Measurements from ENCODE around the gene CCL19. TPM values are rescaled to one million over a fixed set of nuclear protein-coding genes. Genes with fewer than 3 reads are reported as not detected.
A peak's percentile ranks its signal among the peaks of the same experiment; 100 is the strongest.

Gene CCL19
- total RNA-seq, 4 donors from 2014 or later, result not detected

DNA sequence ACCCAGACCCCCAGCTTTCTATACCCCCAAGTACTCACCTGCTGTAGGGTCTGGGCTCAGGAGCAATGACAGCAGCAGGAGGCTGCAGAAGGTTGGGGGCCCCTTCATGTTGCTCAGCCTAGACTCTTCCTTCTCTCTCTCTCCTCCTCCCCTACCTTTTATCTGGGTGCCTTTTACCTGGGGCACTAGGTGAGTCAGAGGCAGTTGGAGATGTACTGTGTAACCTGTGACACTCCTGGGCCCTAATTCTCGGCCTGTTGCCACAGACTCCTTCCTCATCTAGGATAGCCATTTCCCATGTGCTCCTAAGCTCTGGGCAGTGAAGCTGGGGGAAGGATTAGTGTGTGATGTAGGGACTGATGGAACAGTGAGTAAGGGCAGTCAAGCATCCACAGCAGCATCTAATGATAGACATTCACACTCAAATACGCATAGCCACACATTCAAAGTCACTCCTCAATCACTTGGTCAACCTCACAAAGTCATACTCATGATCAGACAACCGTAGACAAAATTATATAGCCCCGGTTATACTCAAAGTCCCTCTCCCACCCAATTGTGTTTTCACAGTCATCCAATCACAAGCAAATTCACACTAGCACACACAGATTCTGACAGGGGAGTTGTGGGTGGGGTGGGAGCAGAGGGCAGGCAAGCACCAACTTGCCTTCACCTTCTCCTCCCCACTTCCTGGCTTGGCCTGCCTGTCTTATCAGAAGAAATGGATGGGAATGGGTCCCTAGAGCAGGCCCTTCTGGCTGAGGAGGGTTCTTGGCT is 28.4 kb downstream of the CCL19 start, which contains the start of gene CCL27:
CCL27 (minus strand) TSS at position 132 of the 777 bp plus-strand sequence; CDS start at position 108, 24 bp downstream.
- intact Hi-C loops (cut with DNase I; ENCODE audit: low total_unique reads) (no loop called here), in situ Hi-C loops (cut with MboI; ENCODE audit: low pct_ligation_motif_present in 1 of 4, low pct_unique_long_range_greater_than_20kb in 1 of 4, low sequenced_read_pairs in 3 of 4) (no loop called here)
- H3K27me3 ChIP-seq, result no peaks in the 10 kb centered on the region
- no peak within 1 kb of the TSS for H3K27ac ChIP-seq
- 87 to 90% methylated on average over 4 of the region's 4 CpGs for WGBS, 2 donors (ENCODE audit: low coverage in 1 of 2)
- no peak for DNase-seq
- no peaks in the 10 kb centered on the region for H3K9me3 ChIP-seq
- no peak within 1 kb of the TSS for H3K4me3 ChIP-seq
- no peak for TF ChIP-seq EP300 (IDR thresholded peaks at IDR 0.05; ENCODE audit: low read depth)
- TF ChIP-seq, protein P1, sequence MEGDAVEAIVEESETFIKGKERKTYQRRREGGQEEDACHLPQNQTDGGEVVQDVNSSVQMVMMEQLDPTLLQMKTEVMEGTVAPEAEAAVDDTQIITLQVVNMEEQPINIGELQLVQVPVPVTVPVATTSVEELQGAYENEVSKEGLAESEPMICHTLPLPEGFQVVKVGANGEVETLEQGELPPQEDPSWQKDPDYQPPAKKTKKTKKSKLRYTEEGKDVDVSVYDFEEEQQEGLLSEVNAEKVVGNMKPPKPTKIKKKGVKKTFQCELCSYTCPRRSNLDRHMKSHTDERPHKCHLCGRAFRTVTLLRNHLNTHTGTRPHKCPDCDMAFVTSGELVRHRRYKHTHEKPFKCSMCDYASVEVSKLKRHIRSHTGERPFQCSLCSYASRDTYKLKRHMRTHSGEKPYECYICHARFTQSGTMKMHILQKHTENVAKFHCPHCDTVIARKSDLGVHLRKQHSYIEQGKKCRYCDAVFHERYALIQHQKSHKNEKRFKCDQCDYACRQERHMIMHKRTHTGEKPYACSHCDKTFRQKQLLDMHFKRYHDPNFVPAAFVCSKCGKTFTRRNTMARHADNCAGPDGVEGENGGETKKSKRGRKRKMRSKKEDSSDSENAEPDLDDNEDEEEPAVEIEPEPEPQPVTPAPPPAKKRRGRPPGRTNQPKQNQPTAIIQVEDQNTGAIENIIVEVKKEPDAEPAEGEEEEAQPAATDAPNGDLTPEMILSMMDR (IDR thresholded peaks at IDR 0.05), result no peak
- TF ChIP-seq POLR2AphosphoS5 (IDR thresholded peaks at IDR 0.05), result no peak
- H3K4me1 ChIP-seq, result peaks cover 10 to 24% (median 19%) of the 10 kb centered on the region in 4 donors
- H3K36me3 ChIP-seq, result no peaks in the 10 kb centered on the region

GRCh38 chr9:34659592-34660253 is 31.4 kb downstream of the CCL19 start:
- Histone ChIP-seq H3K27ac (peak overlapping the region in 1 of 4 donors; percentile 3), H3K4me1 (peaks cover 8 to 20% (median 15%) of the 10 kb centered on the region in 4 donors), H3K36me3 (no peaks in the 10 kb centered on the region), H3K9me3 (no peaks in the 10 kb centered on the region), H3K4me3 (no peak overlapping the region), H3K27me3 (no peaks in the 10 kb centered on the region)
- TF ChIP-seq, protein P1 (IDR thresholded peaks at IDR 0.05), result no peak
- TF ChIP-seq POLR2A (IDR thresholded peaks at IDR 0.05) (no peak), EP300 (IDR thresholded peaks at IDR 0.05; ENCODE audit: low read depth) (no peak), POLR2AphosphoS5 (IDR thresholded peaks at IDR 0.05) (no peak)
- WGBS, 2 donors (ENCODE audit: low coverage in 1 of 2), result 57 to 80% methylated on average over 3 to 7 of the region's 8 CpGs
- intact Hi-C loops (cut with DNase I; ENCODE audit: low total_unique reads) (loop anchor here (10.0 kb wide), 1 partner anchor 425 kb away; no protein-coding TSS in a partner anchor), in situ Hi-C loops (cut with MboI; ENCODE audit: low pct_ligation_motif_present in 1 of 4, low pct_unique_long_range_greater_than_20kb in 1 of 4, low sequenced_read_pairs in 3 of 4) (no loop called here)
- peak; percentile 37 for DNase-seq

GRCh38 chr9:34658461-34658860 is 32.6 kb downstream of the CCL19 start:
- intact Hi-C loops (cut with DNase I; ENCODE audit: low total_unique reads), result loop anchor here (10.0 kb wide), 1 partner anchor 426 kb away; no protein-coding TSS in a partner anchor
- no peaks in the 10 kb centered on the region for H3K9me3 ChIP-seq
- H3K4me1 ChIP-seq, result peaks cover 6 to 24% (median 17%) of the 10 kb centered on the region in 4 donors
- TF ChIP-seq POLR2A (IDR thresholded peaks at IDR 0.05) (no peak), POLR2AphosphoS5 (IDR thresholded peaks at IDR 0.05) (no peak), EP300 (IDR thresholded peaks at IDR 0.05; ENCODE audit: low read depth) (no peak)
- TF ChIP-seq, protein P1 (IDR thresholded peaks at IDR 0.05), result no peak
- H3K36me3 ChIP-seq, result no peaks in the 10 kb centered on the region
- no peaks in the 10 kb centered on the region for H3K27me3 ChIP-seq
- 87% methylated on average over 14 of the region's 14 CpGs; no CpG with 5 or more reads in 1 of the 2 donors for WGBS, 2 donors (ENCODE audit: low coverage in 1 of 2)
- H3K4me3 ChIP-seq, result no peak overlapping the region
- no peak overlapping the region for H3K27ac ChIP-seq
- DNase-seq, result no peak
- in situ Hi-C loops (cut with MboI; ENCODE audit: low pct_ligation_motif_present in 1 of 4, low pct_unique_long_range_greater_than_20kb in 1 of 4, low sequenced_read_pairs in 3 of 4), result no loop called here

DNA sequence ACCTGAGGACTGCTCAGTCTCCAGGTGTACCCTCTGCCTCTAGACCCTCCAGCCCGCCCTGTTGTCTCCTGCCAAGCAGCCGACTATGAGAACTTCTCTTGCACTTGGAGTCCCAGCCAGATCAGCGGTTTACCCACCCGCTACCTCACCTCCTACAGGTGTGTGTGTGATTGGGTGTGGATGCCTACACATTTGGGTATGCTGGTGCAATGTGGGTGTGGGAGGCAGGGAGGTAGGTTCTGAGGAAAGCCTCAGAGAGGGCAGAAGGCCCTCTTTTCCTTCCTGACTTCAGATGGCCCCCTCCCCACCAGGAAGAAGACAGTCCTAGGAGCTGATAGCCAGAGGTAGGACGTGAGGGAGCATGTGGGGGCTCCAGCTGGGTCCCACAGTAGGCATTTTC is 34.1 kb downstream of the CCL19 start:
- no peak for DNase-seq
- Histone ChIP-seq H3K4me3 (no peak overlapping the region), H3K4me1 (peaks cover 18 to 38% (median 30%) of the 10 kb centered on the region in 4 donors), H3K27me3 (no peaks in the 10 kb centered on the region), H3K36me3 (no peaks in the 10 kb centered on the region), H3K9me3 (no peaks in the 10 kb centered on the region), H3K27ac (no peak overlapping the region)
- TF ChIP-seq EP300 (IDR thresholded peaks at IDR 0.05; ENCODE audit: low read depth) (no peak), POLR2A (IDR thresholded peaks at IDR 0.05) (no peak), POLR2AphosphoS5 (IDR thresholded peaks at IDR 0.05) (no peak)
- TF ChIP-seq, protein P1 (IDR thresholded peaks at IDR 0.05), result no peak
- WGBS, 2 donors (ENCODE audit: low coverage in 1 of 2), result 94% methylated on average over 5 of the region's 5 CpGs; no CpG with 5 or more reads in 1 of the 2 donors
- in situ Hi-C loops (cut with MboI; ENCODE audit: low pct_ligation_motif_present in 1 of 4, low pct_unique_long_range_greater_than_20kb in 1 of 4, low sequenced_read_pairs in 3 of 4) (no loop called here), intact Hi-C loops (cut with DNase I; ENCODE audit: low total_unique reads) (loop anchor here (10.0 kb wide), 1 partner anchor 428 kb away; no protein-coding TSS in a partner anchor)

Data from transverse colon (tissue), 4 donors.